A172 (cell line): ENCODE measurements around the gene KCTD11. TPM values are rescaled to one million over a fixed set of nuclear protein-coding genes. Genes with fewer than 3 reads are reported as not detected.
A peak's percentile ranks its signal among the peaks of the same experiment; 100 is the strongest.
"Not testable (repeated sequence)": the region's sequence is repeated elsewhere in the genome, so short reads cannot be mapped to it uniquely, and the experiment has no call there.

Experiments used
- DNase-seq: peaks from one replicate; pipeline ENCODE4 v3.0.0-alpha.2; 2015; ENCODE audit warnings: low spot score
- total RNA-seq: library from RNA; depleted of rRNA; stranded (reverse); fragments of >200 nt; shearing (Covaris generic); gene quantifications from 2 replicates; pipeline ENCODE4 v1.2.3, GENCODE V29; 2014

The KCTD11 gene
- total RNA-seq, 1 experiment from 2014 or later = 19.5 TPM

GRCh38 chr17:7343250-7343649, 8.7 kb upstream of the KCTD11 start:
- no peak for DNase-seq

GRCh38 chr17:7346761-7347614, 5.0 kb upstream of the KCTD11 start:
- DNase-seq = no peak

- no peak for DNase-seq
These were observed 4.1 kb upstream of the KCTD11 start for GRCh38 chr17:7347630-7348477.

GRCh38 chr17:7348478-7349242, 3.3 kb upstream of the KCTD11 start:
- DNase-seq = no peak

- DNase-seq = no peak
These were observed 534 bp downstream of the KCTD11 start for GRCh38 chr17:7352503-7352889.

GRCh38 chr17:7352910-7353635, 1.1 kb downstream of the KCTD11 start:
- DNase-seq = no peak

GRCh38 chr17:7354262-7354843, 2.4 kb downstream of the KCTD11 start:
- no peak for DNase-seq

- DNase-seq = peak; percentile 39
These were observed 3.1 kb downstream of the KCTD11 start, which contains the start of gene TMEM95 for GRCh38 chr17:7355053-7355452. TSS of gene TMEM95 (plus strand) at chr17:7355156. CDS start at chr17:7355205, 49 bp downstream.

GRCh38 chr17:7355573-7355972, 3.6 kb downstream of the KCTD11 start:
- no peak for DNase-seq

- DNase-seq = peak; percentile 77
These were observed 4.1 kb downstream of the KCTD11 start for GRCh38 chr17:7356072-7356549.

- no peak for DNase-seq
These were observed 4.8 kb downstream of the KCTD11 start for GRCh38 chr17:7356756-7357155.

GRCh38 chr17:7357381-7357780, 5.4 kb downstream of the KCTD11 start:
- DNase-seq = no peak

GRCh38 chr17:7361906-7362305, 9.9 kb downstream of the KCTD11 start:
- no peak for DNase-seq

GRCh38 chr17:7363311-7363710, 11.3 kb downstream of the KCTD11 start:
- DNase-seq = no peak

- not testable (repeated sequence) for DNase-seq
These were observed 14.0 kb downstream of the KCTD11 start for GRCh38 chr17:7365963-7366362.

GRCh38 chr17:7367083-7367482, 15.1 kb downstream of the KCTD11 start:
- no peak for DNase-seq

- DNase-seq = no peak
These were observed 16.1 kb downstream of the KCTD11 start for GRCh38 chr17:7367918-7368598.

- DNase-seq = not testable (repeated sequence)
These were observed 16.6 kb downstream of the KCTD11 start for GRCh38 chr17:7368599-7368994.

- DNase-seq = no peak
These were observed 17.9 kb downstream of the KCTD11 start for GRCh38 chr17:7369825-7370224.

GRCh38 chr17:7370853-7371252, 18.9 kb downstream of the KCTD11 start:
- DNase-seq = no peak
